CD4-positive, alpha-beta T cell treated with Interferon gamma for 1 hour (primary cell): ENCODE results near the gene FRMPD4.

Experiments
- DNase-seq: peaks from one replicate; pipeline ENCODE4 v3.0.0-alpha.2; 2020

Gene FRMPD4

DNA sequence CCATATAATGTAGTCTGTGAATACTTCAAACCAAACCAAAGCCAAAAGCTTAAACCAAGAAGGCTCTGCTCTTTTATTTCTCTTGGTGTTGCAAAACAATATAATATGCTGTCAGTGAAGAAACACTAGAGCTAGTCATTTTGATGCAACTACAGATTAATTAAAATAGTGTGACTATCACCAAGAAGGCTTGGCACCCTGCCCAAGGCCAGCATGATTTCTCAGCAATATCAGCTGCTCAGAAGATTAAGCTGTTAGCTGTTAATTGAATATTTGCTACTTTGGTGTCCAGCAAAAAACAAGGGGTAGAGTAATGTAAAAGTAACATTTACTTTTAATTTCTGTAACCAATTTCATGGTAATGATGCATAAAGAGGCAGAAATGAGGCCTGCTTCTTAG is 548.1 kb downstream of the FRMPD4 start:
- DNase-seq, result no peak

DNA sequence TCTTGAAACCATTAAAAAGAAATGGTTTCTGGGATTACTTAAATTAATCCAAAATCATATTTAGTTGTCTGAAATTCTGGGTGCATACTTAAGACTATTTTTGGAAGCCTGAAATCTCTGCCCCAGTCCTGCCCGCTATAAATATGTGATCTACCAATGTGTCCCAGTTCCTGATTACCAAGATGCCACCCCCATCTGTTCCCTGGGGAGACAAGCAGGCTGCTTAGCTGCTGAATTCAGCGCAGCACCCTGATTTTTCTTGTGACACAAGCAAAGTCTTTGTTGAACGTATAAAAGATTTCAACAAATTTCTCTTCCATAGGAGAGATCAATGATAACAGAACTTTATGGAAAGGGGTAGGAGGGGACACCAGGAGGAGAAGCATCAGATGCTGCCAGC is 552.4 kb downstream of the FRMPD4 start:
- DNase-seq, result no peak

DNA sequence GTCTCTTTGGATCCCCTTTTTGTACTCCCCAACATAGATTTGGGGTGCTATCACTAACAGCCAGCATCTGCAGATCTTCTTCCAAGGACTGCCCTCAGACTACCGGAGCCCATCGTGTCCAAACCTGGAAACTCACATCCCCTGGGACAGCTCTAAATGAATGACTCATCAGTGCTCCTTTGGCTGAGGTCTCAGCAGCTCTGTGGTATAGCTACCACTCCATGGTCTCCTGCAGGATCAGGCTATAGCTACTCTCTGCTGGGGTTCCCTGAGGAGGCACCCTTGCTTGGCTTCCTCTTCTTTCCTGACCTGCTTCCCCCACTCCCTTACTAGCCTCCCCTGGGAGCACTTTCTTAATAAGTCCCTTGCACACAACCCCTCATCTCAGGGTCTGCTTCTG is 555.5 kb downstream of the FRMPD4 start:
- no peak for DNase-seq

DNA sequence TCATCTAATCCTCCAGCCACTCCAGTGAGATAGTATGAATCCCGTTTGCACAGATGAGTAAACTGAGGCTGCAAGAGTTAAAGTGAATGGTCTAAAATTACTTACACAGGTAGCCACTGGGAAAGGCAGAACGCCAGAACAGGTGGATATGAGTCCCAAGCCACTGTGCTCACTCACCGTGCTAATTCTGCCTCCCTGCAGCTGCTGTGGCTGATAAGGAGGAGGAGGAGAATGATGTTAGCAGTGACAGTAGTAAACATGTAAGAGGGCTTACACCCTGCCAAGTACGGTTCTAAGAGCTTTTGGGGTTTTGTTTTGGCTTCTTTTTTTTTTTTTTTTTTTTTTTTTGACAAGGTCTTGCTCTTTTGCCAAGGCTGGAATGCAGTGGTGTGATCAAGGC is 562.5 kb downstream of the FRMPD4 start:
- DNase-seq, result no peak

DNA sequence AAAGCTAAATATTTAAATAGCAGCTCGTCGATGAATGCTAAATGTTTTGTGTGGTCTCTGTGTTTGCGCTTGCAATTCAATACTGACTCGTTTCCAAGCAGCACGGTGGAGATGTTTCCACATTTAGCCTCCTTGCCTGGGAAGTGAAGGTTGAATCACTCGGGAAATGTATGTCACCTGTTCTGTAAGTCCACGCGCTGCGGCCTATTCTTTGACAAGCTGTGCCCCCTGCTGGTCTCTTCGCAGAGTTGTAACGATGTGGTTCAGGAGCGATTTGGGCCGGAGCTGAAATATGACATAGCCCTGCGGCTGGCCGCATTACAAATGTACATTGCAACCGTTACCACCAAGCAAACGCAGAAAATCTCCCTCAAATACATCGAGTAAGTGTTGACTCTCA is 563.4 kb downstream of the FRMPD4 start:
- peak; percentile 13 for DNase-seq

DNA sequence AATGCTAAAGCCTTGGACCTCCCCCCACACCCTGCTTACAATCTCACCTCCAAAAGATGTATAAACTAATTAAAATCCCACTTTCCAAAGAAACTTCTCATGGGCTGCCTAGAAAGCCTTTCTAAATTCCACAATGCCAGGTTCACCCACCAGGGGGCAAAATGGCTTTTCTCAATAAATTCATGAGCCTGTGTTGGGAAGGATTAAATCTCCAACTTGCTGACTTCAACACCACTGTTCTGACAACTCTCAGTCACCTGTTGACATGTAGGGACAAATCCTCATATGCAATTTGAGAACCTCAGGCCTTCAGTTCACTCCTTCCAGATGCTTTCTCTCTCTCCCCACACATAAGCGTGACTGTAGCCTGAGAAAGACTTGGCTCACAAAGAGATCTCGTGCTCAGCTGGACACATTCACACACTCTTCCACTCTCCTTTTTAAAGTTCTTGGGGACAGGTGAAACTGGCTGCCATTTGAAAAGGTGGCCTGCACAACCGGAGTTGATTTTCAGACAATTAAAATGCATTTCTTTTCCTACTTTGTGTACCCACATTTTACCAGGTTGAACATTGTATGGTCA is 564.3 kb downstream of the FRMPD4 start:
- DNase-seq, result no peak

DNA sequence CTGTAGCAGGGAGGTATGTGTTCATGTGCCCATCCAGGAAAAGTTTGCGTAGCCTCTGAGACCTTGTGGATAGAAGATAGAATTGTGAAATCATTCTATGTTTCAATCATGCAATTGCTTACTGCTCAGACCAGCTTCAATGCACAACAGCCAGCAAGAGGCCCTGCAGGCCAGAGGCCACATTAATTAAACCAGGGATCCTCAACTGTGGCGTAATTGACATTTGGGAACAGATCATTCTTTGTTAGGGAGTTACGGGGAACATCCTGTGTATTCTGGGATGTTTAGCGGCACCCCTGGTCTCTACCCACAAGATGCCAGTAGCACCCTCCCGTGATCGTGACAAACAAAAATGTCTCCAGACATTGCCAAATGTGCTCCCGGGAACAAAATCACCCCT is 566.4 kb downstream of the FRMPD4 start:
- DNase-seq, result no peak

DNA sequence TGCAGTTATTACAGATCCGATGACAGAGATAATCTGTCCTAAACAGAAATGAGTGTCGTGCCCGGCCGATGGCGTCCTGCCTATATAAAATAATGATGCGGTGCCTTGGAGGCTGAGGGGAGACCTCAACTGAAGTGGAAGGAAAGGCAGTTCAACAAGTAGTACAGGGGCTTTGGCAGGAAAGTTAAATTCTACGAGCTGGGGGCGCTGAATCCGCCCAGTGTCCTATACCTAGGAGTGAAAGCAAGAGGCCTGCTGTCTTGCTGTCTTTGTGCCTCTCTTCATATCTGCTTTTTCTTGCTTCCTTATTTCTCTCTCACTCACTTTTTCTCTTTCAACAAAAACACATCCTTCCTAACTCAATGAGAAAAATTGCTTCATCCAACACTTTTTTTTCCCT is 570.8 kb downstream of the FRMPD4 start:
- peak; percentile 6 for DNase-seq

DNA sequence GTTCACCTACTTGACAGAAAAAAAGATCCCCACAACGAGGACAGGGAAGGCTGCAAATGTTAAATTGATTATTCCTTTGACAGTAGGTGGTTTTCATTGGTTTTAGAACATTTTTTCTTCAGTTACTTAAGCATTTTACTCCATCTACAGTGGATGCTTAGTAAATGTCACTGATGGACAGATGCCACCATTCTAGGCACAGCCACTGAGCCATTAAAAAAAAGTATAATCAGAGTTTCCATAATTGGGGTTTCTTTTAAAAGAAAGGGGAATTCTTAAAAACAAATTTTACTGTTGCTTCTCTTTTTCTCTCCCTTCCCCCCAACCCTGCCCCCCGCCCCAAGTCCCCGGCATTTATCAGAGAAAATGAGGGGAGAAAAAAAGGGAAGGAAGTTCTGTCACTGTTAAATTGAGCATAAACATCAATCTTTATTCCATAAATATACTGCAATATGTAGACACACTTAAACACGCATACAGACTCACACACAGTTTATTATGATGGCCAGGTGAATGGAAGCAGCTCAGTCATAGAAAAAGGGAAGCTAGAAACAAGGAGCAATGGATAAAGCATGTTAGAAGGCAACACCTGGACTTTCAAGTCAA is 573.3 kb downstream of the FRMPD4 start:
- DNase-seq, result no peak

DNA sequence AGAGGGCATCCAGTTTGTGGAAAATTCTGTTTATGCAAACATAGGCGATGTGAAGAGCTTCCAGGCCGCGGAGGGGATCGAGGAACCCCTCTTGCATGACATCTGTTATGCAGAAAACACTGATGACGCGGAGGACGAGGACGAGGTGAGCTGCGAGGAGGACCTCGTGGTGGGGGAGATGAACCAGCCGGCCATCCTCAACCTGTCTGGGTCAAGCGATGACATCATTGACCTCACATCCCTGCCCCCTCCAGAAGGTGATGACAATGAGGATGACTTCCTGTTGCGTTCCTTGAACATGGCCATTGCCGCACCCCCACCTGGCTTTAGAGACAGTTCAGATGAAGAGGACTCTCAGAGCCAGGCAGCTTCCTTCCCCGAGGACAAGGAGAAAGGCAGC is 578.3 kb downstream of the FRMPD4 start:
- no peak for DNase-seq

DNA sequence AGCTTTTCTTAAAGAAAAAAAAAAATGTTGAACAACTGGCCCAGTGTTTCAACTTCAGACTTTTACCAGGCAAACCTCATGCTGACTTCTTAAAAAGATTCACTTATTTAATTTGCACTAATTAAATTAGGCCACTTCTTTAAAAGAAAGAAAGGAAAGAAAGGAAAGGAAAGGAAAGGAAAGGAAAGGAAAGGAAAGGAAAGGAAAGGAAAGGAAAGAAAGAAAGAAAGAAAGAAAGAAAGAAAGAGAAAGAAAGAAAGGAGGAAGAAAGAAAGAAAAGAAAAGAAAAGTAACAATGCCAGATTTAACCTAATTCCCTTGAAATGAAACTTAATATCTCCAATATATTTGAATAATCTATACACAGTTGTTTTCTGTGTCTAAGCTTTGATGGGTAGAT is 581.6 kb downstream of the FRMPD4 start:
- DNase-seq, result no peak

DNA sequence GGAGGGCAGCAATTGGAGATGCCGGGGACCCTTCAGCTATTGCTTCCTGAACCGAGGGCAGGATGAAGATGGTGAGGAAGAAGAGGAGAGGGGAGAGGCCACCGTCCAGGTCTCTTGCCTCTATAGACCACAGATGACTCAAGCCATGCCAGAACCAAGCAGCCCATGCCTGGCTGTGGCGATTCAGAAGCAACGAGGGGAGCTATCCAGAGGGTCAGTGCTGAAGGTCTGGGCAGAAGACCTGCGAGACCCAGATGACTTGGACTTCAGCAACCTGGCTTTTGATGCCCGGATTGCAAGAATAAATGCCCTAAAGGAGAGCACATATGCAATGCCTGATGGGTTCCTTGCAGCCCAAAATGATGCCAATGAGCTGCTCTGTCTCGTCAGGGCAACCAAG is 582.8 kb downstream of the FRMPD4 start:
- DNase-seq, result no peak

DNA sequence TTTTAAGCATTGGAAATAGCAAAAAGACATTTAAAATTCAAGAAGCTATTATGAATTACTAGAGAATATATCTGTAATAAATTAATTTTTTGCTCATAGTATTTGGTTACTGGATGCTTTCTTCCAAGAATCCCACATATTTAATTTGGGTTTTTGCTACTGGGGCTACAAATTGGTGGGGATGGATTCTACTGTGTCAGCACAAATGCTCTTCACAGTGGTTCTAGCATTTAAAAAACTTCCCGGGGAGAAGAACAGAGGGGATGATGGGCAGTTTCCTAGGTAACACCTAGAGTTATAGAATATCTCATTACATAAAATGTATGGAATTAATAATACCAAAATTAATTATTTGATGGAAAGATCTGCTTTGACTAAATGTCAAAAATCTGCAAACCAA is 584.0 kb downstream of the FRMPD4 start:
- DNase-seq, result no peak

DNA sequence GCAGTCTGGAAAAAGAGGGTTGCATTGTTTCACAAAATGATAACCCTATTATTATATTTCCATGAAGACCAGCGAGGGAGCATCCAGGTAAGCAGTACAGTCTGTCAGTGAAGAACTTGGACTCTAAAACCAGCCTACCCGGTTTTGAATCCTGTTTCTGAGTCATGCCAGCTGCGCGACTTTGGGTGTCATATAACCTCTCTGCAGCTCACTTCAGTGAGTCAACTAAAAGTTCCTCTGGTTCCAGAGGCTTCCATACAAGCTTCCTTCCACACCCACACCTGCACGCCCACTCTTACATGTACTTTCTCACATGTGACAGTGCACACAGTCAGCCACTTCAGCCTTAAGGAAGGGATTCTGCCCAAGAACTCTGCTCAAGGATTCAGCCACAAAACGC is 603.1 kb downstream of the FRMPD4 start:
- DNase-seq, result no peak

DNA sequence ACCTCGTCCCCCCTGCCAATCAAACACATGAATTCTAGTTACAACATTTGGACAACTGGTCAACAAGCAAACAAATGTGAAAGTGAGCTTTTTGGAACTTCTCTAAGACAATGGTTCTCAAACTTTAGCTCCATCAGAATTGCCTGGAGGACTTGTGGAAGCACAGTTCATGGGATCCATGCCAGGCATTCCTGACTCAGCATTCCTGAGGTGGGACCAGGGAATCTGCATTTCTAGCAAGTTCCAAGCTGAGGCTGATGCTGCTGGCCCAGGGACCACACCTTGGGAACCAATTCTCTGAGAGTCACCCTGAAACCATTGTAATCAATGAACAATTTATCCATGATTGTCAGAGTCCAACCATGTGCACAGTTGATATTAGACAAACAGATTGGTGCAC is 609.2 kb downstream of the FRMPD4 start:
- DNase-seq, result no peak

DNA sequence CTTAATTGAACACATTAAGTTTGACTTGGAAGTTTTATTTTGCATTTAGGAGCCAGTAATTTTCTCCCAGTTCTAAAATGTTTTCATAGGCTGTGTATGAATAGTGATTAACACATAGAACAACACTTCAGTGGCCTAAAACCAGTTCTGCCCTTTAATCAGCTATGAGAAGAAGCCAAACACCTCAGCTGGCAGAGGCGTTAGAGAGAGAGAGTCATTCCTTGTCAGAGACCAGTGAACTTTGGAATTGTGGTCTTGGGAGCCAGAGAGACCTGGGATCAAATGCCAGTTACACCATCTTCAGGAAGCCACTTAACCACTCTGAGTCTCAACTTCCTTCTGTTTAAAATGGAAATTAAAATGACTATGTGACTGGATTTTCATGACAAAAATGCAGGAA is 613.6 kb downstream of the FRMPD4 start:
- no peak for DNase-seq

DNA sequence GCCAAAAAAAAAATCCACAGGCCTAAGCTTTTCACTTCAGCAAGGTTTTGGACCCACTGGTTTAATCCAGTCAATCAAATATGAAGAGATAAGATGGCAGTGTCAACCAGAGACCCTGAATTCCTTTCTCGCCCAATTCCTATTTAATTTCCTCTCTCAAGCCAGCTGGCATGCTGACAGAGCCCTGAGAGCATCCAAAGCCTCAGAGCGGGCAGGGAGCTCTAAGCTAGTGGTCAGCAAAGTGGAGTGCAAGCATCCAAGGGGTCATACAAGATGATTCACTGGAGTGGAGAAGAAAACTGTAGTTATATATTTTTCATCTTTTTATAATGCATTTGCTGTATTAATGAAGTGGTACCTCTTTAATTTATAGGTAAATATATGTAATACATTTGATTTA is 615.1 kb downstream of the FRMPD4 start:
- no peak for DNase-seq

DNA sequence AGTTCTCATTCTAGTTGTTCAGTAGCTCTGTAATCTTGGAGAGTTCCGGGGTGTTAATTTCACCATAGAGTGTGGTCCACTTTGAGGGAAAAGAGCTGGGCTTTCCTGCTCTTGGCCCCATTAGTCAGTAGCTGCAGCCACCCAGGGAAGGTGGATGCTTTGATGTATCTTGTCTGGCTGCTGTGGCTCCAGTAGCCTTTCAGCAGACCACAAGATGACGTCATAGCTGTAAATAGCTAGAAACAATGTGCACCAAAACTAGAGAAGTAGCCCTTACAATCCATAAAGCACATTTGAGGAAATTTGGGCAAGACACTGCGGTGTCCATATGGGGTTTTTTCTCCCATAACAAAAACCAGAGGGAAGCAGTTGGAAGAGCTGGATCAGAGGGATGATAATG is 620.0 kb downstream of the FRMPD4 start:
- no peak for DNase-seq

DNA sequence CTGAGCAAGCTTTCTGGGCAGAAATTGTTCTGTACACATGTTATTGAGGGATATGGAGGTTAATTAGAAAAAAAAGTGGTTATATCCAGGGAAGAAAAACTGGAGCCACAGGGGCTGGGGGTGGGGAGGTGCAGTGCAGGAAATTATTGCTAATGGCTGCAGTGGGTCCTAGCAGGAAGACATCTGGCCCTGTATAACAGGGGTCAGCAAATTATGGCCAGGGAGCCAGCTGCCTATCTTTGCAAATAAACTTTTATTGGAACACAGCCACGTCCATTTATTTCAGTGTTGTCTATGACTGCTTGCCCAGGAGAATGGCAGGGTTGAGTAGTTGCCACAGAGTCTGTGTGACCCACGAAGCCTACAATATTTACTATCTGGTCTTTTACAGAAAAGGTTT is 629.6 kb downstream of the FRMPD4 start:
- no peak for DNase-seq

DNA sequence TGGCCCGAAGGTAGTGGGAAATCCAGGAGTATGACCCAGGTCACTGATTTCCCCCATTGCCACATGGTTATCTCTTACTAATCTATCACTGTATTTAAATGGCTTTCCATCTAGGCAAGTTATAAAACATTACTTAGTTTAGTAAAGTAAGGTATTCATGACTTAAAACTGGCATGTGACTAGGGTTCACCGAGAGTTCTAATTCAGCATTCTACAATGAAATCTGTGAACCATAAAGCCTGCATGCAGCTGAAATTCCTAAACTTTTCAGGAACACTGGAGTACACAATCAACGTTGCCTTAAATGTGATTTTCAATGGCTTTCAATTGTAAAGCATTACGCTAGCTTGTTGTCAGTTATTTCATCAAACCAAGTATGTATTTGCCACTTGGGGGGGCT is 630.2 kb downstream of the FRMPD4 start:
- DNase-seq, result no peak

DNA sequence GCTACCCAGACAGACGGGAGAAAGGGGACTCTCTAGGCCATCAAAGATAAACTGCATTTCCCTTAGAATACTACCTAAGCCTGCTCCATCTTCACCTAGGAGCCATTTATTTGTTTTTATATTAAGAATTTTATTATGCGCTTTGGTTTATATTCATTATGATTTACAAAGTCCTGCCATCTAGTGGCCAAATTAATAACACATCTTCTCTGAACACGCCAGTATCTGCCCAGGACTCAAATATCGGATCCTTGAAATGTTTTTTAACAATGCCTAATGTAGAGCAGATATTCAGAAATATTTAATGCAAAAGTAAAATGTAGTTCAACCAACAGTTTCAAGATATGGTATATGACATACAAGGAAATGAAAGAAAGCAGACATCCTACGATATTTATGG is 632.2 kb downstream of the FRMPD4 start:
- no peak for DNase-seq

DNA sequence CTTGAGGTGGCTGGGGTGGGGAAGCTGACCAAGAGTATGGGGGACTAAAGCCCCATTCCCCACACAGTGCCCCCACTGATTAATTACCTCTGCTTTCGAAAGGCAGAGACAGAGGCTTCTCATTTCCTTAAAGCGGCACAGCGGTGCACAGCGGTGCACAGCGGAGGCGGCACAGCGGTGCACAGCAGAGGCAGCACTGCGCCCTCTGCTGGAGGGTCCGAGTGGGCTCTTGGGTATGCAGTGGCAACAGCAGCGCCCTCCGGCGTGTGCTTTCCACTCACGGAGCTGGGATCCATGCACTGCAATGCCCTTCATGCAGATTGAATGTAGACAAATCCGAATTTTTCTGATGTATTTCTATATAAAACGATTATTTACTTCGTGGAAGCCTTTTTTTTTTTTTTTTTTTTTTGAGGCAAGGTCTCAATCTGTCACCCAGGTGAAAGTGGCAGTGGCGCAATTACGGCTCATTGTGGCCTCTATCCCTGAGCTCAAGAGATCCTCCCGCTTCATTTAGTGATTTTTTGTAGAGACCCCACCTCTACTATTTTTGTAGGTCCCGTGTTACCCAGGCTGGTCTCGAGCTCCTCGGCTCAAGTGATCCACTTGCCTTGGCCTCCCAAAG is 633.3 kb downstream of the FRMPD4 start:
- DNase-seq, result peak; percentile 71
